ENCODE measurements around the gene PLXNA1.
A peak's percentile ranks its signal among the peaks of the same experiment; 100 is the strongest.

The PLXNA1 gene

GRCh38 chr3:127018306-127018828 lies 35.5 kb downstream of the PLXNA1 start:
- DNase-seq (ENCODE audit: low spot score), result no peak

GRCh38 chr3:127019449-127019848 lies 36.5 kb downstream of the PLXNA1 start:
- DNase-seq (ENCODE audit: low spot score), result peak; percentile 20

- DNase-seq (ENCODE audit: low spot score), result no peak
Observed at GRCh38 chr3:127020543-127020942, 37.6 kb downstream of the PLXNA1 start.

GRCh38 chr3:127022849-127023248 lies 39.9 kb downstream of the PLXNA1 start:
- DNase-seq (ENCODE audit: low spot score), result no peak

- no peak for DNase-seq (ENCODE audit: low spot score)
Observed at GRCh38 chr3:127025456-127025855, 42.5 kb downstream of the PLXNA1 start.

GRCh38 chr3:127026036-127026435 lies 43.1 kb downstream of the PLXNA1 start:
- DNase-seq (ENCODE audit: low spot score), result no peak

- DNase-seq (ENCODE audit: low spot score), result no peak
Observed at GRCh38 chr3:127026661-127027060, 43.7 kb downstream of the PLXNA1 start.

GRCh38 chr3:127027061-127027735 lies 44.3 kb downstream of the PLXNA1 start:
- DNase-seq (ENCODE audit: low spot score), result no peak

GRCh38 chr3:127027811-127028548 lies 45.1 kb downstream of the PLXNA1 start:
- DNase-seq (ENCODE audit: low spot score), result no peak

GRCh38 chr3:127028781-127029657 lies 46.1 kb downstream of the PLXNA1 start:
- no peak for DNase-seq (ENCODE audit: low spot score)

GRCh38 chr3:127029658-127030507 lies 47.0 kb downstream of the PLXNA1 start:
- no peak for DNase-seq (ENCODE audit: low spot score)

- no peak for DNase-seq (ENCODE audit: low spot score)
Observed at GRCh38 chr3:127030508-127031412, 47.8 kb downstream of the PLXNA1 start.

GRCh38 chr3:127031413-127031810 lies 48.5 kb downstream of the PLXNA1 start:
- DNase-seq (ENCODE audit: low spot score), result no peak

GRCh38 chr3:127031845-127032244 lies 48.9 kb downstream of the PLXNA1 start:
- no peak for DNase-seq (ENCODE audit: low spot score)

GRCh38 chr3:127032296-127032990 lies 49.5 kb downstream of the PLXNA1 start:
- no peak for DNase-seq (ENCODE audit: low spot score)

Measured in LoVo (cell line).